ENCODE results near the gene ADAMTSL4. TPM values are rescaled to one million over a fixed set of nuclear protein-coding genes. Genes with fewer than 3 reads are reported as not detected.
A peak's percentile ranks its signal among the peaks of the same experiment; 100 is the strongest.

ADAMTSL4 gene
- total and polyA plus RNA-seq, 9 of the 15 experiments (the other 6 are each of a cell fraction or from before 2014, with no cell fraction given), result 12.7 to 212 (median 35.6) TPM

- TF ChIP-seq THRA (IDR thresholded peaks at IDR 0.05), result no peak
- no peak for TF ChIP-seq SMAD1 (IDR thresholded peaks at IDR 0.05; ENCODE audit: low read depth, low read length, partially characterized antibody)
- TF ChIP-seq HBP1 (CRISPR knock-in tag; IDR thresholded peaks at IDR 0.05), result peak; percentile 20
- TF ChIP-seq CTBP1 (IDR thresholded peaks at IDR 0.05; ENCODE audit: borderline replicate concordance), result peak; percentile 94
- no peak for TF ChIP-seq GATAD2B (IDR thresholded peaks at IDR 0.05; ENCODE audit: borderline replicate concordance)
- TF ChIP-seq NR4A1 (CRISPR knock-in tag; IDR thresholded peaks at IDR 0.05), result no peak
- no peak for TF ChIP-seq NR4A1 (tag; IDR thresholded peaks at IDR 0.05)
- 0 out of 4 replicates have a peak, but pooled peaks of 1 of the 2 experiments have one; percentile 11 for TF ChIP-seq RAD21 (CRISPR knock-in tag; conservative IDR thresholded peaks at IDR 0.05 in 1 of 2, IDR thresholded peaks at IDR 0.05 in 1 of 2)
- no peak for TF ChIP-seq ZNF444 (CRISPR knock-in tag; IDR thresholded peaks at IDR 0.05)
- no peak for TF ChIP-seq ZNF764 (CRISPR knock-in tag; IDR thresholded peaks at IDR 0.05; ENCODE audit: low read depth)
- TF ChIP-seq TAL1 (IDR thresholded peaks at IDR 0.05), result no peak
- TF ChIP-seq EP300 (IDR thresholded peaks at IDR 0.05; ENCODE audit: low read length), result peak; percentile 60; the same call in 1 of the 2 replicates
- 0 out of 2 replicates have a peak, but pooled peaks have one; percentile 12 for TF ChIP-seq AFF4 (CRISPR knock-in tag; IDR thresholded peaks at IDR 0.05)
- TF ChIP-seq ZNF311 (CRISPR knock-in tag; IDR thresholded peaks at IDR 0.05), result no peak
- TF ChIP-seq FOXJ2 (tag; IDR thresholded peaks at IDR 0.05), result no peak
- TF ChIP-seq KLF13 (tag; IDR thresholded peaks at IDR 0.05; ENCODE audit: borderline replicate concordance, low read depth), result peak; percentile 47; the same call in 1 of the 2 replicates
- TF ChIP-seq TEAD2 (tag; IDR thresholded peaks at IDR 0.05), result no peak
- no peak for TF ChIP-seq RFX1 (IDR thresholded peaks at IDR 0.05)
- no peak for TF ChIP-seq E2F5 (CRISPR knock-in tag; IDR thresholded peaks at IDR 0.05)
- peak; percentile 87 for TF ChIP-seq CREM (IDR thresholded peaks at IDR 0.05; ENCODE audit: low read depth)
- no peak for TF ChIP-seq NUFIP1 (IDR thresholded peaks at IDR 0.05; ENCODE audit: partially characterized antibody)
Measured at GRCh38 chr1:150552128-150552910, 3.1 kb downstream of the ADAMTSL4 start (continued).

All from K562 (cell line).